ENCODE measurements around the gene NUP93.
A peak's percentile ranks its signal among the peaks of the same experiment; 100 is the strongest.

NUP93 gene

GRCh38 chr16:56691885-56692284 lies 38.0 kb upstream of the NUP93 start (continued):
- TF ChIP-seq PRDM10 (tag by site-specific recombination; IDR thresholded peaks at IDR 0.05), result peak; percentile 24; the same call in 1 of the 2 replicates
- TF ChIP-seq SP7 (tag by site-specific recombination; IDR thresholded peaks at IDR 0.05), result peak; percentile 45; the same call in 1 of the 2 replicates

- ChIA-PET POLR2A (interaction anchor here (0.8 kb wide), 1 partner anchor 91 kb away, joined by 3 read pairs; no protein-coding TSS in a partner anchor), CTCF (interaction anchor here (1.1 kb wide), 1 partner anchor 377 kb away, joined by 3 read pairs; no protein-coding TSS in a partner anchor)
- TF ChIP-seq ZNF121 (tag by site-specific recombination; IDR thresholded peaks at IDR 0.05) (no peak), ATF2 (tag by site-specific recombination; IDR thresholded peaks at IDR 0.05; ENCODE audit: low read depth) (no peak), KLF8 (tag by site-specific recombination; IDR thresholded peaks at IDR 0.05) (no peak), ZNF624 (tag by site-specific recombination; IDR thresholded peaks at IDR 0.05) (no peak), ZNF830 (tag by site-specific recombination; IDR thresholded peaks at IDR 0.05; ENCODE audit: low read depth) (no peak), KLF1 (tag by site-specific recombination; IDR thresholded peaks at IDR 0.05) (no peak), ZNF184 (tag by site-specific recombination; IDR thresholded peaks at IDR 0.05) (no peak), ZNF776 (tag by site-specific recombination; IDR thresholded peaks at IDR 0.05; ENCODE audit: borderline replicate concordance) (no peak), ZSCAN23 (tag by site-specific recombination; IDR thresholded peaks at IDR 0.05) (no peak), YY1 (tag by site-specific recombination; IDR thresholded peaks at IDR 0.05) (no peak), MZF1 (tag by site-specific recombination; IDR thresholded peaks at IDR 0.05; ENCODE audit: borderline replicate concordance) (no peak)
- Histone ChIP-seq H3K36me3 (ENCODE audit: control insufficient read depth in 2 of 2, insufficient read depth in 1 of 2, low read length in 2 of 2) (no peaks in the 10 kb centered on the region), H3K4me3 (ENCODE audit: low read depth, low read length) (no peak overlapping the region), H3K9me3 (ENCODE audit: control insufficient read depth, insufficient read depth, low read depth, low read length) (no peaks in the 10 kb centered on the region), H3K27ac (ENCODE audit: extremely low read depth, low read depth, low read length) (no peak overlapping the region), H3K4me1 (ENCODE audit: control insufficient read depth, insufficient read depth, low read length) (peaks cover 4% of the 10 kb centered on the region; the same call in 1 of the 2 replicates)
These were observed 34.7 kb upstream of the NUP93 start for GRCh38 chr16:56695246-56695645.

GRCh38 chr16:56697456-56698155 lies 32.3 kb upstream of the NUP93 start:
- Histone ChIP-seq H3K27ac (ENCODE audit: extremely low read depth, low read depth, low read length) (no peak overlapping the region), H3K9me3 (ENCODE audit: control insufficient read depth, insufficient read depth, low read depth, low read length) (no peaks in the 10 kb centered on the region), H3K4me3 (ENCODE audit: low read depth, low read length) (no peak overlapping the region), H3K4me1 (ENCODE audit: control insufficient read depth, insufficient read depth, low read length) (no peaks in the 10 kb centered on the region), H3K36me3 (ENCODE audit: control insufficient read depth in 2 of 2, insufficient read depth in 1 of 2, low read length in 2 of 2) (no peaks in the 10 kb centered on the region)
- POLR2A ChIA-PET, result no interaction called here
- TF ChIP-seq SETDB1 (IDR thresholded peaks at IDR 0.05; ENCODE audit: insufficient read length, low read length) (peak; percentile 56), ZNF707 (tag by site-specific recombination; IDR thresholded peaks at IDR 0.05) (no peak), ZNF184 (tag by site-specific recombination; IDR thresholded peaks at IDR 0.05) (no peak)
- CTCF ChIA-PET, result interaction anchor here (0.7 to 1.5 kb wide), 5 partner anchors 15 to 120 kb away, joined by 3 to 8 read pairs (median 3); partner anchors contain the start of gene MT1X

Data from HEK293 (cell line).